Upper lobe of left lung (tissue), 6 donors: ENCODE measurements around the gene PPP3R1. TPM values are rescaled to one million over a fixed set of nuclear protein-coding genes. Genes with fewer than 3 reads are reported as not detected.

Source experiments
- ATAC-seq, 2 donors: fragments of 200-7000 bp; cut with Tn5 transposase; one replicate each; pipeline ENCODE4 v1.9.1; 2022; ENCODE audit warnings: mild to moderate bottlenecking in 2 of 2, moderate library complexity in 2 of 2; ENCODE audit not compliant: low FRiP score in 2 of 2
- DNase-seq, 2 donors: peaks; one replicate each; pipeline ENCODE4 v3.0.0-alpha.2; 2019 to 2020
- H3K27ac ChIP-seq, 4 donors: fragments of 200-600 bp; sonication (generic); one replicate each; pipeline ENCODE4 v1.5.1; 2016 to 2019
- H3K27me3 ChIP-seq, 4 donors: fragments of 200-600 bp; sonication (generic); one replicate each; pipeline ENCODE4 v1.5.1; 2017 to 2019
- H3K36me3 ChIP-seq, 4 donors: fragments of 200-600 bp; sonication (generic); one replicate each; pipeline ENCODE4 v1.5.1; 2016 to 2019
- H3K4me1 ChIP-seq, 4 donors: fragments of 200-600 bp; sonication (generic); one replicate each; pipeline ENCODE4 v1.5.1; 2018 to 2019
- H3K4me3 ChIP-seq, 4 donors: fragments of 200-600 bp; sonication (generic); one replicate each; pipeline ENCODE4 v1.5.1; 2017 to 2019; ENCODE audit warnings: mild to moderate bottlenecking in 2 of 4, moderate library complexity in 1 of 4
- H3K9me3 ChIP-seq, 4 donors: fragments of 200-600 bp; sonication (generic); one replicate each; pipeline ENCODE4 v1.5.1; 2018 to 2019
- EP300 ChIP-seq, 4 donors: sonication (generic); formaldehyde crosslinking; IDR thresholded peaks; one replicate each; pipeline ENCODE4 v1.5.1; 2017; ENCODE audit warnings: antibody characterized with exemption in 4 of 4, control low read depth in 2 of 4
- POLR2A ChIP-seq, 4 donors: fragments of 450-650 bp; IDR thresholded peaks; one replicate each; pipeline ENCODE4 v1.5.1; 2016 to 2017; ENCODE audit warnings: antibody characterized with exemption in 4 of 4, mild to moderate bottlenecking in 2 of 4
- POLR2AphosphoS5 ChIP-seq, 2 donors: sonication (generic); formaldehyde crosslinking; IDR thresholded peaks; one replicate each; pipeline ENCODE4 v1.5.1; 2017; ENCODE audit warnings: antibody characterized with exemption in 2 of 2
- WGBS, 2 donors: methylation state at CpG; one replicate each; pipeline ENCODE4 v1.1.5; 2017 to 2018; 5-methylcytosine and 5-hydroxymethylcytosine counted together
- total RNA-seq, 6 donors: library from RNA; depleted of rRNA in 4 of 6; stranded (reverse); fragments of >200 nt in 4 of 6; gene quantifications; one replicate each; pipeline versions ENCODE4 v1.1.0 to v1.2.1, GENCODE V29; 2016 to 2021
- TF ChIP-seq, protein P1 (sequence below), 6 experiments: fragments of 450-650 bp in 4 of 6; fragments of 200-600 bp in 2 of 6; sonication (generic) in 2 of 6; IDR thresholded peaks; one replicate each; pipeline ENCODE4 v1.5.1; 2016 to 2019; ENCODE audit warnings: antibody characterized with exemption in 6 of 6
- donor health status: DM: no; HTN: no; CAD: no; lungs with moderate emphysema.
- donor health status: DM: no; HTN: yes; CAD: no; lungs with severe emphysema.

The PPP3R1 gene
- total RNA-seq, 6 donors from 2014 or later: 14.7 to 56.6 (median 45.4) TPM

DNA sequence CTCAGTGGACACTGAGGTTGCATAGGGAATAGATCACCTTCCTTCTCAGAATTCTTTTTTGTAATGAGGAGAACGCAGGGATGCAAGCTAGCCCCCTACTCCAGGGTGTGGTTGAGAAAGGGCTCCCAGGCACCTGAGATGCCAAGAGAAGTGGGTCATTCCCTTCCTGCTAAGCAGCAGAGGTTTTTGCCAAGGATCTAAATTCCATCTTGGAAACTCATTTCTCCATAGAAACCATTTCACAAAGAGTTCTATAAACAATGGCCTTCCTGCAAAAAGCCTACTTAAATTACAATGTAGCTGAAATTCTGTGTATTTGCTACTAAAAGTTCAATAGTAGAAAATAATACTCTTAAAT lies 3.7 kb upstream of the PPP3R1 start:
- no peak for DNase-seq
- H3K36me3 ChIP-seq: no peaks in the 10 kb centered on the region
- peaks cover 6 to 25% (median 11%) of the 10 kb centered on the region in 4 donors for H3K4me1 ChIP-seq
- H3K27me3 ChIP-seq: no peaks in the 10 kb centered on the region
- H3K27ac ChIP-seq: no peak overlapping the region
- H3K9me3 ChIP-seq: no peaks in the 10 kb centered on the region
- H3K4me3 ChIP-seq: no peak overlapping the region
- TF ChIP-seq, protein P1, sequence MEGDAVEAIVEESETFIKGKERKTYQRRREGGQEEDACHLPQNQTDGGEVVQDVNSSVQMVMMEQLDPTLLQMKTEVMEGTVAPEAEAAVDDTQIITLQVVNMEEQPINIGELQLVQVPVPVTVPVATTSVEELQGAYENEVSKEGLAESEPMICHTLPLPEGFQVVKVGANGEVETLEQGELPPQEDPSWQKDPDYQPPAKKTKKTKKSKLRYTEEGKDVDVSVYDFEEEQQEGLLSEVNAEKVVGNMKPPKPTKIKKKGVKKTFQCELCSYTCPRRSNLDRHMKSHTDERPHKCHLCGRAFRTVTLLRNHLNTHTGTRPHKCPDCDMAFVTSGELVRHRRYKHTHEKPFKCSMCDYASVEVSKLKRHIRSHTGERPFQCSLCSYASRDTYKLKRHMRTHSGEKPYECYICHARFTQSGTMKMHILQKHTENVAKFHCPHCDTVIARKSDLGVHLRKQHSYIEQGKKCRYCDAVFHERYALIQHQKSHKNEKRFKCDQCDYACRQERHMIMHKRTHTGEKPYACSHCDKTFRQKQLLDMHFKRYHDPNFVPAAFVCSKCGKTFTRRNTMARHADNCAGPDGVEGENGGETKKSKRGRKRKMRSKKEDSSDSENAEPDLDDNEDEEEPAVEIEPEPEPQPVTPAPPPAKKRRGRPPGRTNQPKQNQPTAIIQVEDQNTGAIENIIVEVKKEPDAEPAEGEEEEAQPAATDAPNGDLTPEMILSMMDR (IDR thresholded peaks at IDR 0.05): no peak
- TF ChIP-seq POLR2A (IDR thresholded peaks at IDR 0.05) (no peak), EP300 (IDR thresholded peaks at IDR 0.05) (no peak), POLR2AphosphoS5 (IDR thresholded peaks at IDR 0.05) (no peak)
- no peak for ATAC-seq
- WGBS, 2 donors: 85 to 87% methylated on average over 1 of the region's 1 CpG

DNA sequence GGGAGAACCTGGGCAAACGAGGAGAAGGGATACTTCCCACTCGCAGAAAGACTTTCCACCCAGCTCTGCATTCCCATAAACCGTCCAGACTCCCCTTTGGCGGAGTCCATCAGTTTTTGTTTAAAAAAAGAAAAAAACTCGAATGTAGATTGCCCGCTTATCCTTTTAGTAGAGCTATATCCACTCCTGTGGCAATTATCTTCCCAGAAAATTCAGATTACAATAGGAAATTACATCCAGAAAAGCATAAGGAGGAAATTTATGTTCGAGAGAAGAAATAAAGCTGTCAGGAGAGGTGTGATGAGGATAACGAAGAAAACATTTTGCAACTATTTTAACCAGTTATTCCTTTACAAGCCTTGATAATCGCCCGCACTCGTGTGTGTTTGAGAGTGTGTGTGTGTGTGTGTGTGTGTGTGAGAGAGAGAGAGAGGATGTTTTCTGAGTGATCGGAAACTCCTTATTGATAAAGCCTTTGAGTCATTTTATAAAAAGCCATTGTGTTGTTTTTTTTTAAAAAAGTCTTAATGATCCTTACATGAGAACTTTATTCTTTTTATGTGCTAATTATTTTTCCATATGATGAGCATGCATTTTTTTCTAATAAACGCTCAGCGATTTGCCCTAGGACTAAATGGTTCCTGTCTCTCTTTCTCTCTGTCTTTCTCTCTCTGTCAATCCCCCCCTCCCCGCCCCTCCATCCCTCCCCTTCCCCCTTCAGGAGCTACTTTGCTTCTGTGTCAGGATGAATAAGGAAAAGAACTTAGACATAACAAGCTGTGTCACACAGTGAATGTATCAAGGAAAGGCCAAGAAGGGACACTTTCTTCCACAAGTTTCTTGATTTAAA lies 1.1 kb upstream of the PPP3R1 start:
- TF ChIP-seq, protein P1 (IDR thresholded peaks at IDR 0.05): no peak
- TF ChIP-seq POLR2A (IDR thresholded peaks at IDR 0.05) (no peak), POLR2AphosphoS5 (IDR thresholded peaks at IDR 0.05) (no peak), EP300 (IDR thresholded peaks at IDR 0.05) (no peak)
- 1 to 2% methylated on average over 15 of the region's 15 CpGs for WGBS, 2 donors
- Histone ChIP-seq H3K36me3 (no peaks in the 10 kb centered on the region), H3K27ac (peak overlapping the region; percentile 95 to 99 (median 97)), H3K4me1 (peaks cover 28 to 47% (median 33%) of the 10 kb centered on the region in 4 donors), H3K27me3 (no peaks in the 10 kb centered on the region), H3K4me3 (peak overlapping the region; percentile 59 to 91 (median 78)), H3K9me3 (no peaks in the 10 kb centered on the region)
- peak in 1 of 2 donors; percentile 22 for ATAC-seq
- DNase-seq: no peak

DNA sequence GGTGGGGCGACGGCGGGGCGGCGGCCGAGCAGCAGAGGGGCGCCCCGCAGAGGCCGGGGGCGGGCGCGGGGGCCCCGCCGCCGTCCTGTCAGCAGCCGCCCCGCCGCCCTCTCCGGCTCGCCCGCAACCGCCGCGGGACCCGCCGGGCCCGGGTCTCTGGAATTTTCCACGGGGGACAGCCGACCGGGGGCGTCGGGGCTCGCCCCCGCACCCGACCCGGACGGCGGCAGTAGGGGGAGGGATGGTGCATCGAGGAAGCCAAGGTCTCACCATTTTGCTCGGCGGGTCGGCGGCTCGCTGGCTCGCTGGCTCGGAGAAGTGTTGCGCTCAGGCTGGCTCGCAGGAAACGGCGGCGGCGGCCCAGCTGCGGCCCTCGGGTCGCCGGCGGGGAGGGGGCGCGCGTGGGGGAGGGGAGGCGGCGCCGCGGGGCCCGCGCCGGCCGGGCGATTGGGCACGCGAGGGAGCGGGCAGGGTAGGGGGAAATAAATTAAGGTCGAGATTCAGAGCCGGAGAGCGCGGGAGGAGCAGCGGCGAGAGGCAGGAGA lies 405 bp downstream of the PPP3R1 start:
- peak overlapping the region; percentile 95 to 99 (median 97) for H3K27ac ChIP-seq
- TF ChIP-seq, protein P1 (IDR thresholded peaks at IDR 0.05): no peak
- TF ChIP-seq POLR2A (IDR thresholded peaks at IDR 0.05) (no peak), EP300 (IDR thresholded peaks at IDR 0.05) (no peak), POLR2AphosphoS5 (IDR thresholded peaks at IDR 0.05) (no peak)
- no peaks in the 10 kb centered on the region for H3K36me3 ChIP-seq
- no peaks in the 10 kb centered on the region for H3K9me3 ChIP-seq
- H3K4me3 ChIP-seq: peak overlapping the region; percentile 59 to 91 (median 74)
- DNase-seq: peak; percentile 24 to 92
- peak in 1 of 2 donors; percentile 19 for ATAC-seq
- no peaks in the 10 kb centered on the region for H3K27me3 ChIP-seq
- peaks cover 42 to 62% (median 48%) of the 10 kb centered on the region in 4 donors for H3K4me1 ChIP-seq
- WGBS, 2 donors: 1% methylated on average over 32 to 53 of the region's 78 CpGs

DNA sequence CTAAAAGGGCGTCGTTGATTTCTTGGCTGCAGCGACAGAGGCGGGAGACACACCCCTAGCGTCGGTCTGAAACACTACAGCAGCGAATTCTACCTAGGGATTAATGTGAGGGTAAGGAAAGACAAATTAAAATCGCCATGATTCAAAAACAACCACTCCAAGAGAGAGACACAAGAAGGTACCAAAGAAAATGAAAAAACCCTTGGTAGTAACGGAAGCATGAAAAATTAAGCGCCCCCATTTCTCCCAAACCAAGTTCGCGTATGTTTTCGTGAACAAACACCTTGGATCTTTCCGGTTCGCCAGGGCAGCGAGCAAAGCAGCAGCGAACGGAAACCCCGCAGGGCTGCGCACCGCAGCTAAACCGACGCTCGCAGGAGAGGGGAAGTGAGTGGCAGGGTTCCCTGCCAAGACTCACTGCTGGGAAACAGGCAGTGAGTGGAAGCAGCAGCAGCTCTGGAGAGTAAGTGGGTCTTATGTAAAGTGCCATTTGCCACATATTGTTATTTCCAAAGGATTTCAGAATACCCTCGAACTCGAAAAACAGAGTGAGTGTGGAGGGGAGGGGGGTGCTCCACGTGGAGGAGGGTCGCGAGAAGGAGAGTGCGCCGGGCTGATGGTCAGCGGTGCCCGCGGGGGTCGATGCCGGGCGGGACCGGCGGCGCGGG lies 1.0 kb downstream of the PPP3R1 start:
- Histone ChIP-seq H3K9me3 (no peaks in the 10 kb centered on the region), H3K36me3 (no peaks in the 10 kb centered on the region), H3K4me1 (peaks cover 48 to 68% (median 54%) of the 10 kb centered on the region in 4 donors), H3K4me3 (peak overlapping the region; percentile 48 to 91 (median 73)), H3K27ac (peak overlapping the region; percentile 95 to 99 (median 97)), H3K27me3 (no peaks in the 10 kb centered on the region)
- TF ChIP-seq EP300 (IDR thresholded peaks at IDR 0.05) (no peak), POLR2A (IDR thresholded peaks at IDR 0.05) (peak in 2 of 4 donors; percentile 13 to 63), POLR2AphosphoS5 (IDR thresholded peaks at IDR 0.05) (peak; percentile 49 to 61)
- TF ChIP-seq, protein P1 (IDR thresholded peaks at IDR 0.05): peak; percentile 58 to 80 (median 67)
- DNase-seq (peak; percentile 67 to 78), ATAC-seq (peak; percentile 72 to 89)
- 0% methylated on average over 26 to 31 of the region's 41 CpGs for WGBS, 2 donors
